Heart left ventricle (tissue), 16 donors: ENCODE data around the gene GABRB3. TPM values are rescaled to one million over a fixed set of nuclear protein-coding genes. Genes with fewer than 3 reads are reported as not detected.

Source experiments
- ATAC-seq, 4 donors: fragments of 200-7000 bp; cut with Tn5 transposase; one replicate each; pipeline ENCODE4 v1.9.1; 2020 to 2022; ENCODE audit warnings: moderate library complexity in 4 of 4, mild to moderate bottlenecking in 3 of 4, moderate number of reproducible peaks in 1 of 4
- DNase-seq, 5 donors: peaks; one replicate each; pipeline ENCODE4 v3.0.0-alpha.2; 2020
- H3K27ac ChIP-seq, 12 donors: fragments of 200-600 bp; sonication (generic) in 4 of 12; one replicate each; pipeline versions ENCODE4 v1.5.0 to v1.8.0; 2016 to 2022; ENCODE audit warnings: mild to moderate bottlenecking in 2 of 12
- H3K27me3 ChIP-seq, 9 donors: fragments of 200-600 bp; sonication (generic) in 2 of 9; one replicate each; pipeline versions ENCODE4 v1.5.1 to v1.8.0; 2016 to 2022; ENCODE audit warnings: mild to moderate bottlenecking in 3 of 9
- H3K36me3 ChIP-seq, 9 donors: fragments of 200-600 bp; sonication (generic) in 2 of 9; one replicate each; pipeline versions ENCODE4 v1.5.0 to v1.8.0; 2018 to 2022; ENCODE audit warnings: mild to moderate bottlenecking in 2 of 9
- H3K4me1 ChIP-seq, 12 donors: fragments of 200-600 bp; sonication (generic) in 4 of 12; one replicate each; pipeline versions ENCODE4 v1.5.0 to v1.8.0; 2016 to 2022; ENCODE audit warnings: mild to moderate bottlenecking in 3 of 12
- H3K4me3 ChIP-seq, 12 donors: fragments of 200-600 bp; sonication (generic) in 4 of 12; one replicate each; pipeline versions ENCODE4 v1.5.0 to v1.8.0; 2017 to 2022; ENCODE audit warnings: mild to moderate bottlenecking in 9 of 12, moderate library complexity in 4 of 12
- H3K9me3 ChIP-seq, 12 donors: fragments of 200-600 bp; sonication (generic) in 4 of 12; one replicate each; pipeline versions ENCODE4 v1.5.0 to v1.8.0; 2016 to 2022; ENCODE audit warnings: mild to moderate bottlenecking in 1 of 12
- POLR2A ChIP-seq, 2 donors: fragments of 450-650 bp; IDR thresholded peaks; one replicate each; pipeline ENCODE4 v1.6.1; 2017; ENCODE audit warnings: antibody characterized with exemption in 2 of 2, mild to moderate bottlenecking in 2 of 2, moderate library complexity in 2 of 2
- WGBS, 4 donors: extraction: QIAGEN DNeasy Blood & Tissue Kit in 2 of 4; methylation state at CpG; one replicate each; pipeline versions ENCODE4 v1.1.5 to v1.1.7; 2013 to 2018; 5-methylcytosine and 5-hydroxymethylcytosine counted together
- intact Hi-C, 10 donors: fragments of 100-400 bp; cut with DNase I; formaldehyde crosslinking; loops; one replicate each; pipeline versions ENCODE4 v1.11.1 to v1.14.2; 2022
- polyA plus RNA-seq, 2 donors: library from polyadenylated mRNA; stranded (reverse); fragments of 200-250 nt; gene quantifications; one replicate each; pipeline ENCODE4 v1.2.3, GENCODE V29; 2013
- total RNA-seq, 9 donors: library from RNA; depleted of rRNA in 2 of 9; stranded (reverse); fragments of >200 nt in 2 of 9; fragmentation: NEBNext Ultra II Directional in 3 of 9; extraction: Animal tissue kit (Norgen Biotek cat#: 25700) in 3 of 9; gene quantifications; one replicate each; pipeline versions ENCODE4 v1.1.0 to v1.2.4, GENCODE V29; 2016 to 2023
- TF ChIP-seq, protein P1 (sequence below), 12 donors: fragments of 200-600 bp; sonication (generic) in 4 of 12; IDR thresholded peaks; one replicate each; pipeline versions ENCODE4 v1.5.0 to v1.8.0; 2018 to 2022; ENCODE audit warnings: antibody characterized with exemption in 12 of 12, mild to moderate bottlenecking in 5 of 12
- donor health status: ischemic (EF 13 %, LVEDD 7.1; RV severe dilation, severe dysfunction).
- donor health status: healthy with polysubstance abuse.
- donor health status: DM: no; HTN: yes; CAD: no.
- donor health status: DM: no; HTN: no; CAD: no.
- donor health status: ischemic (EF 25% LVEDD 6.9; RV normal size, moderate dysfunction).
- donor health status: ischemic (EF 25% LVEDD 5.7; RV mildly dilated, moderate dysfunction).
- donor health status: healthy.
- donor health status: DM: yes; HTN: yes; CAD: no.
- donor health status: ischemic (EF 35%, LVEDD 5.7; RV mildly dilated, moderate dysfunction).
- donor health status: nonischemic (EF 11% LVEDD 7.7; RV severe dilation, severe dysfunction).
- donor health status: DM: yes; HTN: yes; CAD: no.
- donor health status: PGD.
- donor health status: ischemic (EF 29% LVEDD 5.4; RV normal size, mild dysfunction).
- donor health status: nonischemic (EF 23%, LVEDD 6.1; RV moderate dilation, normal function).

GABRB3 gene
- total and polyA plus RNA-seq, 11 donors, result 0.42 to 4.4 (median 1.7) TPM

DNA sequence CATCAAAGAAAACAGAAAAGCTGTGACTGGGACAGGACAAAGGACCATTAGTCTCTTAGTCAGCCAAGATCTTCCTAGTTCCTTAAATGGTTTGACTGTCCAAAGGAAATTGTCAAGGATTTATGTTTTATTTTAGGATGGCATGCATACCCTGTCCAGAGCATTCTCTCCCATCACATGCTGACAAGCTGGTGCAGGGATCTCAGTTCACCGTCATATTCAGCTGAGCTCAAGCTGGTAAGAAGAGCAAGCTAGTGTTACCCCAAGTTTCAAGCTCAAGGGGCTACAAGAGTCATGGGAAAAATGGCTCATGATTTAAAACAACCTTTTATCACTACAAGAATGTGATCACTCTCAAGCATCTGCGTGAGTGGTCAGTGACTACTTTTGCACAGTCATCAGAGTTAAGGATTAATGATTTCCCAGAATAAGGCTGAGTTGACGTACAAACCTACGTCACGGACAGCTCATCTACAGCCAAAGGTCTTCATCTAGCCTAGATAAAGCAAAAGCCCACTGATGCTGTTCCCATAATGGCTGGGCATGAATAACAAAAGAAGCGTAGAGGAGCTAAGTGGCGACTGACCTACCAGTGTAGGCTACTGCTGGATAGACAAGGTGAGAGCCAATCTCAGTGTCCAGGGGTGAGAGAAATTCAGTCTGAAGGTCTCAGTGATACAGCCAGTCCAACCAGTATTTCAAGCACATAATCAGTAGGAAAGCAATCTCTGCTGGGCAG is 157.5 kb downstream of the GABRB3 start:
- H3K36me3 ChIP-seq, result no peaks in the 10 kb centered on the region
- DNase-seq (no peak), ATAC-seq (peak in 1 of 4 donors; percentile 80)
- H3K9me3 ChIP-seq, result peaks cover 0 to 5% (median 0%) of the 10 kb centered on the region in 12 donors
- no peaks in the 10 kb centered on the region for H3K4me1 ChIP-seq
- 81 to 85% (median 83%) methylated on average over 7 of the region's 7 CpGs for WGBS, 4 donors
- H3K4me3 ChIP-seq, result no peak overlapping the region
- no peaks in the 10 kb centered on the region for H3K27me3 ChIP-seq
- H3K27ac ChIP-seq, result no peak overlapping the region
- TF ChIP-seq, protein P1, sequence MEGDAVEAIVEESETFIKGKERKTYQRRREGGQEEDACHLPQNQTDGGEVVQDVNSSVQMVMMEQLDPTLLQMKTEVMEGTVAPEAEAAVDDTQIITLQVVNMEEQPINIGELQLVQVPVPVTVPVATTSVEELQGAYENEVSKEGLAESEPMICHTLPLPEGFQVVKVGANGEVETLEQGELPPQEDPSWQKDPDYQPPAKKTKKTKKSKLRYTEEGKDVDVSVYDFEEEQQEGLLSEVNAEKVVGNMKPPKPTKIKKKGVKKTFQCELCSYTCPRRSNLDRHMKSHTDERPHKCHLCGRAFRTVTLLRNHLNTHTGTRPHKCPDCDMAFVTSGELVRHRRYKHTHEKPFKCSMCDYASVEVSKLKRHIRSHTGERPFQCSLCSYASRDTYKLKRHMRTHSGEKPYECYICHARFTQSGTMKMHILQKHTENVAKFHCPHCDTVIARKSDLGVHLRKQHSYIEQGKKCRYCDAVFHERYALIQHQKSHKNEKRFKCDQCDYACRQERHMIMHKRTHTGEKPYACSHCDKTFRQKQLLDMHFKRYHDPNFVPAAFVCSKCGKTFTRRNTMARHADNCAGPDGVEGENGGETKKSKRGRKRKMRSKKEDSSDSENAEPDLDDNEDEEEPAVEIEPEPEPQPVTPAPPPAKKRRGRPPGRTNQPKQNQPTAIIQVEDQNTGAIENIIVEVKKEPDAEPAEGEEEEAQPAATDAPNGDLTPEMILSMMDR (IDR thresholded peaks at IDR 0.05), result no peak
- no peak for TF ChIP-seq POLR2A (IDR thresholded peaks at IDR 0.05)
- intact Hi-C loops, result loop anchor here in 1 of 10 donors (10.0 kb wide), 1 partner anchor 59 kb away; no protein-coding TSS in a partner anchor

DNA sequence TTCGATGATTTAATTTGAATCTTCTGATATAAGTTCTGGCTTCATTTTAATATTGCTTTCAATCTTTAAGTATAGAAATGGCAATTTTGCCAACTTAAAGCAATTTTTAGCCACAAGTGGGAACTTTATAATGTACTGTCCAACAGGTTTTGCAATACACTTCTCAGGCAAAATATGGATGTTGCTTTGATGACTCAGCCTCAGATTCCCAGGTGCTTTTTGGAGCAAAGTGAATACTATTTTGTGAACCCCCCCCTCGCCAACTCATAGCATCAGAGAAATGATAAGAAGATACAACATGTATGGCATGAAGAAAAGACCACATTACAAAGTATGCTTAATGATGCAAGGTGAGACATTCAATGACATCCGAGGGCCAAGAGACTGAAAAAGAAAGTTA is 158.1 kb downstream of the GABRB3 start:
- Histone ChIP-seq H3K4me3 (no peak overlapping the region), H3K36me3 (no peaks in the 10 kb centered on the region), H3K9me3 (peaks cover 0 to 9% (median 0%) of the 10 kb centered on the region in 12 donors), H3K27ac (no peak overlapping the region), H3K4me1 (no peaks in the 10 kb centered on the region), H3K27me3 (no peaks in the 10 kb centered on the region)
- WGBS, 4 donors, result 60 to 73% (median 65%) methylated on average over 3 of the region's 3 CpGs
- no peak for ATAC-seq
- TF ChIP-seq, protein P1 (IDR thresholded peaks at IDR 0.05), result no peak
- TF ChIP-seq POLR2A (IDR thresholded peaks at IDR 0.05), result no peak
- DNase-seq, result no peak
- intact Hi-C loops, result loop anchor here in 1 of 10 donors (10.0 kb wide), 1 partner anchor 60 kb away; no protein-coding TSS in a partner anchor

DNA sequence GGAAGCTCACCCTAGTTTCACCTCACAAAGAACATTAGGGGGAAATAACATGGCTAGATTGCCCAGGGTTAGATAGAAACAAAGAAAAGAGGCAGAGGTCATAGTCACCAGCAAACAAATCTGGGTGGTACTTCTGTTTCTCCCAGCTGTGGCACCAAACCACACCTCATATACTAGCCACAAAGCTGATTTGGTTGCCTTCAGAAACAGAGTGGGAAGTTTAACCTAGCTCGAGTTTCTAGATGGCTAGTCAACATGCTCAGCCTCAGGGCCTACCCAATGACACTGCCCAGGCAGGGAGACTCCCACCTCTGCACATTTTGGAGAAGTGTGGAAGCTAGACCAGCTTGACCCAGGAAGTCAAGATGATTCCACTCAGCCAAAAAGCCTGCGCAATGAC is 174.2 kb downstream of the GABRB3 start:
- peaks cover 0 to 32% (median 18%) of the 10 kb centered on the region in 12 donors for H3K9me3 ChIP-seq
- no peaks in the 10 kb centered on the region for H3K4me1 ChIP-seq
- H3K36me3 ChIP-seq, result no peaks in the 10 kb centered on the region
- intact Hi-C loops, result no loop called here
- DNase-seq (no peak), ATAC-seq (no peak)
- 48 to 87% (median 69%) methylated on average over 2 of the region's 2 CpGs; no CpG with 5 or more reads in 1 of the 4 donors for WGBS, 4 donors
- no peak overlapping the region for H3K4me3 ChIP-seq
- no peaks in the 10 kb centered on the region for H3K27me3 ChIP-seq
- no peak overlapping the region for H3K27ac ChIP-seq
- TF ChIP-seq, protein P1 (IDR thresholded peaks at IDR 0.05), result no peak
- no peak for TF ChIP-seq POLR2A (IDR thresholded peaks at IDR 0.05)

DNA sequence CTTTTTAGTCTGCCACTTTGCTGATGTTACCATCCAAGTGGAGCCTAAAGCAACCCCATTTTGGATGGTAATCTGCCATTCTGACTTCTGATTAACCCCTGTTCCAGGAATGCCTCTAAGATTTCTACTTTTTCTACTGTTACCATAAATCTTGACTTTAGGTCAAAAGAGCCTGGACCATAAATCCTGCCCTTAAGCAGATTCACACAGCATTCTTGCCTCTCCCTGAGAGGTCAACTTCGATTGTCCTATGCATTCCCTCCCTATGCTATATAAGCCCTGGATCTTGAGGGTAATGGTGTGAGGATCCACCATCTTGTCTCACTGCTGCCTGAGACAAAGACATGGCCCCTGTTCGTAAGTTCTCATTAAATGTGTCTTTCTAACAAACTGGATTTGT is 177.3 kb downstream of the GABRB3 start:
- DNase-seq (no peak), ATAC-seq (no peak)
- no peak overlapping the region for H3K27ac ChIP-seq
- 27 to 69% (median 45%) methylated on average over 2 of the region's 2 CpGs for WGBS, 4 donors
- H3K9me3 ChIP-seq, result peaks cover 0 to 29% (median 10%) of the 10 kb centered on the region in 12 donors
- H3K4me1 ChIP-seq, result no peaks in the 10 kb centered on the region
- H3K36me3 ChIP-seq, result no peaks in the 10 kb centered on the region
- H3K4me3 ChIP-seq, result no peak overlapping the region
- H3K27me3 ChIP-seq, result no peaks in the 10 kb centered on the region
- no peak for TF ChIP-seq POLR2A (IDR thresholded peaks at IDR 0.05)
- TF ChIP-seq, protein P1 (IDR thresholded peaks at IDR 0.05), result no peak
- intact Hi-C loops, result no loop called here
